Immature natural killer cell (primary cell): Measurements from ENCODE around the gene MLPH. TPM values are rescaled to one million over a fixed set of nuclear protein-coding genes. Genes with fewer than 3 reads are reported as not detected.
"Not testable (repeated sequence)": the region's sequence is repeated elsewhere in the genome, so short reads cannot be mapped to it uniquely, and the experiment has no call there.

Experiments
- DNase-seq, 3 donors: peaks; one replicate each; pipeline ENCODE4 v3.0.0; 2022; ENCODE audit warnings: mixed read lengths in 1 of 3
- H3K27ac Mint-ChIP-seq, 6 donors: one replicate each; pipeline ENCODE4 v1.8.0; 2020; ENCODE audit warnings: mixed read lengths in 6 of 6, mild to moderate bottlenecking in 5 of 6, inconsistent platforms in 4 of 6, moderate library complexity in 3 of 6
- H3K27me3 Mint-ChIP-seq, 3 donors: one replicate each; pipeline ENCODE4 v1.8.0; 2020 to 2021; ENCODE audit warnings: low read depth in 3 of 3, mild to moderate bottlenecking in 3 of 3, mixed read lengths in 3 of 3, moderate library complexity in 3 of 3, inconsistent platforms in 1 of 3
- H3K36me3 Mint-ChIP-seq, 3 donors: one replicate each; pipeline ENCODE4 v1.8.0; 2020; ENCODE audit warnings: mixed read lengths in 3 of 3, inconsistent platforms in 2 of 3, mild to moderate bottlenecking in 2 of 3
- H3K4me1 Mint-ChIP-seq, 2 donors: one replicate each; pipeline ENCODE4 v1.8.0; 2020; ENCODE audit warnings: inconsistent platforms in 2 of 2, mild to moderate bottlenecking in 2 of 2, mixed read lengths in 2 of 2, moderate library complexity in 1 of 2
- H3K4me3 Mint-ChIP-seq, 5 donors: one replicate each; pipeline ENCODE4 v1.8.0; 2020; ENCODE audit warnings: mild to moderate bottlenecking in 5 of 5, mixed read lengths in 5 of 5, inconsistent platforms in 3 of 5, moderate library complexity in 3 of 5
- H3K9me3 Mint-ChIP-seq, 6 donors: one replicate each; pipeline ENCODE4 v1.8.0; 2020; ENCODE audit warnings: mild to moderate bottlenecking in 6 of 6, mixed read lengths in 6 of 6, inconsistent platforms in 4 of 6, moderate library complexity in 3 of 6
- polyA plus RNA-seq, 3 donors: library from polyadenylated mRNA; unstranded; fragments of 300-500 nt; fragmentation: Illumina TruSeq; gene quantifications; one replicate each; pipeline ENCODE4 v1.2.3, GENCODE V29; 2021

Gene MLPH
- polyA plus RNA-seq, 3 donors from 2014 or later: not detected

GRCh38 chr2:237467447-237468179 lies 19.4 kb upstream of the MLPH start:
- no peak overlapping the region for H3K4me3 Mint-ChIP-seq
- H3K27me3 Mint-ChIP-seq: peaks cover 2 to 11% (median 2%) of the 10 kb centered on the region in 3 donors
- no peak overlapping the region for H3K27ac Mint-ChIP-seq
- H3K9me3 Mint-ChIP-seq: no peaks in the 10 kb centered on the region
- H3K36me3 Mint-ChIP-seq: no peaks in the 10 kb centered on the region
- H3K4me1 Mint-ChIP-seq: no peaks in the 10 kb centered on the region
- no peak for DNase-seq

DNA sequence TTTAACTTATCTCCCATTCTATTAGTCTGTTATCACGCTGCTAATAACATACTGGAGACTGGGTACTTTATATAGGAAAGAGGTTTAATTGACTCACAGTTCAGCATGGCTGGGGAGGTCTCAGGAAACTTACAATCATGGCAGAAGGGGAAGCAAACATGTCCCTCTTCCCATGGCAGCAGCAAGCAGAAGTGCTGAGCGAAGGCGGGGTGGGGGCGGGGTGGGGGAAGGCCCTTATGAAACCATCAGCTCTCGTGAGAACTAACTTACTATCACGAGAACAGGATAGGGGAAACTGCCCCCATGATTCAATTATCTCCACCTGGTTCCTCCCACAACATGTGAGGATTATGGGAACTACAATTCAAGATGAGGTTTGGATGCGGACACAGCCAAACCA lies 17.6 kb upstream of the MLPH start:
- H3K27me3 Mint-ChIP-seq, H3K27ac Mint-ChIP-seq, DNase-seq, H3K4me3 Mint-ChIP-seq, H3K4me1 Mint-ChIP-seq, H3K36me3 Mint-ChIP-seq, H3K9me3 Mint-ChIP-seq: not testable (repeated sequence)

DNA sequence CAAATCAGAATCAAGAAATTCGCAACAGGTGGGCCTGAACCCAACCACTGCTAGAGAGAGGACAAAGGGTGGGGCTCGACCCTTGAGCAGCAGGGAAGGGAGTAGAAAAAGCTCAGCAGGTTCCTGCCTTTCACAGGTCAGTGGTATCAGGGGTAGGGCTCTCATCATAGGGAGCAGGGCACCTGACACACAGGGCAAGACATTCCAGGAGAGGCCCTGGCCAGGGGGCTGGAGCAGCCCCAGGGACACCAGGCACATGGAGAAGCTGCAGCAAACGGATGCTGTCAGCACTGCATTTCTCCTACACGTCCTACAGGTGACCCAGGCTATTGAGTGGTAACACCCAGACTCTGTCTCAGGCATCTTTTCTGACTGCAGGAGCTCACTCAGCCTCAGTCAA lies 17.2 kb upstream of the MLPH start:
- Mint-ChIP-seq H3K27me3 (peaks cover 2 to 8% (median 2%) of the 10 kb centered on the region in 3 donors), H3K27ac (no peak overlapping the region), H3K4me3 (no peak overlapping the region), H3K36me3 (no peaks in the 10 kb centered on the region), H3K9me3 (no peaks in the 10 kb centered on the region), H3K4me1 (peaks cover 0 to 3% of the 10 kb centered on the region in 2 donors)
- no peak for DNase-seq

- no peak for DNase-seq
- no peak overlapping the region for H3K27ac Mint-ChIP-seq
- H3K4me1 Mint-ChIP-seq: peaks cover 3 to 6% of the 10 kb centered on the region in 2 donors
- H3K4me3 Mint-ChIP-seq: no peak overlapping the region
- no peaks in the 10 kb centered on the region for H3K9me3 Mint-ChIP-seq
- H3K36me3 Mint-ChIP-seq: no peaks in the 10 kb centered on the region
- H3K27me3 Mint-ChIP-seq: peaks cover 2 to 8% (median 2%) of the 10 kb centered on the region in 3 donors
Measured at GRCh38 chr2:237470914-237471313, 16.1 kb upstream of the MLPH start.

DNA sequence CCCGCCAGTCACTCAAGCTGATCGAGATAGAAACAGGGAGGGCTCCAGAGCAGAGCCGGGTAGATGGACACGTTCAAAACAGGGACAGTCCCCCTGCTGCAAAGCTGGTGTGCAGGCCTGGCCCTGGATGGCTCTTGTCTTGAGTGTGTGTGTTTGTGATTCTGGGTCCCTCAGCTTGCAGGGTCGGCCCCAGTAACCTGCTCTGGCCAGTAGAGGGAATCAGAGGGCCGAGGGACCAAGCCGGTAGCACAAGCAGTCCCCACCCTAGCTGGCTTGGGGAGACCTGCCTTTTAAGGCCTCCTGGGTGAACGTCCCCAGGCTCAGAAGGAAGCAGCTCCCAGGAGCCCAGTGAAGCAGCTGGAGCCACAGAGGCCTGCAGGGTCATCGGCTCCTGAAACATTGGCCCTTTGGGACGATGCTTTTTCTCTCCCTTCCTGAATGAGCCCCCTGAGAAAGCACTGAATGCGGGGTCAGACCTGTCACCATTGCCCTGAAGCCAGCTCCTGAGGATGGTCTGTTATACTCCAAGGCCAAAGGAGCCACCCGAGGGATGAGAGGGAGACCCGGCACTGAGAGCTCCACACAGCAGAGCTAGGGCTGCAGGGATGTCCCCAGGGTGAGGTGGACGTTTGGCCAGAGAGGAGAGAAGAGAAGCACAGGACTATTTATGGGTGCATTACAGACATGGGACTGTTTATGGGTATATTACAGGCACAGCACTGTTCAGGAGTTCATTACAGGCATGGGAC lies 15.4 kb upstream of the MLPH start:
- peaks cover 7 to 8% of the 10 kb centered on the region in 2 donors for H3K4me1 Mint-ChIP-seq
- DNase-seq: peak in 2 of 3 donors; percentile 7 to 29
- H3K27ac Mint-ChIP-seq: no peak overlapping the region

GRCh38 chr2:237472187-237472712 lies 14.8 kb upstream of the MLPH start:
- Mint-ChIP-seq H3K27me3 (peaks cover 0 to 5% (median 2%) of the 10 kb centered on the region in 3 donors), H3K4me3 (peak overlapping the region in 3 of 5 donors; percentile 8 to 27 (median 21)), H3K27ac (peak overlapping the region in 1 of 6 donors; percentile 15), H3K4me1 (peaks cover 7 to 8% of the 10 kb centered on the region in 2 donors), H3K9me3 (no peaks in the 10 kb centered on the region), H3K36me3 (no peaks in the 10 kb centered on the region)
- DNase-seq: no peak

More for the DNA sequence above, 15.4 kb upstream of the MLPH start:
- Mint-ChIP-seq H3K27me3 (peaks cover 2 to 7% (median 2%) of the 10 kb centered on the region in 3 donors), H3K36me3 (no peaks in the 10 kb centered on the region), H3K4me3 (no peak overlapping the region), H3K9me3 (no peaks in the 10 kb centered on the region)

- Mint-ChIP-seq H3K27ac (no peak overlapping the region), H3K4me3 (peak overlapping the region in 1 of 5 donors; percentile 50), H3K27me3 (peaks cover 0 to 5% (median 2%) of the 10 kb centered on the region in 3 donors), H3K36me3 (no peaks in the 10 kb centered on the region), H3K4me1 (peaks cover 7 to 8% of the 10 kb centered on the region in 2 donors), H3K9me3 (no peaks in the 10 kb centered on the region)
- DNase-seq: no peak
Measured at GRCh38 chr2:237472909-237473877, 13.9 kb upstream of the MLPH start.

DNA sequence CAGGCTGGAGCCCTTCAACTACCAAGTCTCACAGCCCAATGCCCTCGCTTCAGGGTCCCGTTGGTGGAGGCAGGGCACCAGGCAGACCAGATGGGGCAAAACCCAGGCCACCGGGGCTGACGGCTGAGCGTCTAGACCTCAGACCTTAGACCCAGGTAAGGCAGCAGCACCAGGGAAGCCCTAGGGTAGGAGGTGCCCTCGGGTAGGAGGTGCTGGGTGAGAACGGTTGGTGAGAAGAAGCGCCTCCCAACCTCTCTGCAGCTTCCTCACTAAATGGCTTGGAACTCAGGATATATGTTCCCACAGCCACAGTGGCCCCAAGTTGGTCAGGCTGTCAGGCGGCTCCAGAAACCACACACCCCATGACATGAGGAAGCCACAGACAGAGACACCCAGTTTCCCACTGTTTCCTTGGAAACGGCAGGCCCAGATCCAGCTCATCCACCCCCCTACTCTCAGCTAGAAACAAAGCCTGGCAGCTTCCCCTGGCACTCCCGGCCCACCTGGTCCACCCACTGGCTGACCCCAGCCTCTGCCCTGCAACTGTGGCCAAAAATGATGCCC lies 13.1 kb upstream of the MLPH start:
- no peaks in the 10 kb centered on the region for H3K9me3 Mint-ChIP-seq
- H3K4me3 Mint-ChIP-seq: peak overlapping the region; percentile 35 to 64 (median 50)
- H3K36me3 Mint-ChIP-seq: no peaks in the 10 kb centered on the region
- no peak for DNase-seq
- H3K27me3 Mint-ChIP-seq: peaks cover 0 to 5% (median 2%) of the 10 kb centered on the region in 3 donors
- H3K4me1 Mint-ChIP-seq: peaks cover 7 to 8% of the 10 kb centered on the region in 2 donors
- H3K27ac Mint-ChIP-seq: peak overlapping the region in 1 of 6 donors; percentile 6

DNA sequence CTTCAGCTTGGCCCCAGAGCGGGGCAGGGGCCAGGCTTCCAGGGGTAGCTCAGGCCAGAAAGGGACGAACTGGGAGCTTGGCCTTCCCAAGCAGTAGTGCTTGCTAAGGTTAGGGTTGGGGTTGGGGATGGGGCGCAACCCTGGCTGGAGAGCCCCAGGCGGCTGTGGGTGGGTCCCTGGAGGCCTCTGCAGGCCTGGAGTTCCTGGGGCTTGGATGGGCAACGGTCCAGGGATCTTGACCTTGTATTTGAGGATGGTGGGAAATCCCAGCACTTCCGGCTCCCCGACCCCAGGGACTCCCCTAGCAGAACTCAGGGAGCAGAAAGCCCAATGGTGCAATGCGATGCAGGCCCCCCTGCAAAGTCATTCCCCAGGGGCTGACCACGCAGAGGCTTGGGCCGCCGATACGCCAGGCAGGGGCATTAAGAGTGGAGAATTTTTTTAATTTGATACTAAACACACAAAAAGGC lies 12.6 kb upstream of the MLPH start:
- Mint-ChIP-seq H3K4me3 (peak overlapping the region; percentile 83 to 88 (median 86)), H3K36me3 (no peaks in the 10 kb centered on the region)
- DNase-seq: no peak

DNA sequence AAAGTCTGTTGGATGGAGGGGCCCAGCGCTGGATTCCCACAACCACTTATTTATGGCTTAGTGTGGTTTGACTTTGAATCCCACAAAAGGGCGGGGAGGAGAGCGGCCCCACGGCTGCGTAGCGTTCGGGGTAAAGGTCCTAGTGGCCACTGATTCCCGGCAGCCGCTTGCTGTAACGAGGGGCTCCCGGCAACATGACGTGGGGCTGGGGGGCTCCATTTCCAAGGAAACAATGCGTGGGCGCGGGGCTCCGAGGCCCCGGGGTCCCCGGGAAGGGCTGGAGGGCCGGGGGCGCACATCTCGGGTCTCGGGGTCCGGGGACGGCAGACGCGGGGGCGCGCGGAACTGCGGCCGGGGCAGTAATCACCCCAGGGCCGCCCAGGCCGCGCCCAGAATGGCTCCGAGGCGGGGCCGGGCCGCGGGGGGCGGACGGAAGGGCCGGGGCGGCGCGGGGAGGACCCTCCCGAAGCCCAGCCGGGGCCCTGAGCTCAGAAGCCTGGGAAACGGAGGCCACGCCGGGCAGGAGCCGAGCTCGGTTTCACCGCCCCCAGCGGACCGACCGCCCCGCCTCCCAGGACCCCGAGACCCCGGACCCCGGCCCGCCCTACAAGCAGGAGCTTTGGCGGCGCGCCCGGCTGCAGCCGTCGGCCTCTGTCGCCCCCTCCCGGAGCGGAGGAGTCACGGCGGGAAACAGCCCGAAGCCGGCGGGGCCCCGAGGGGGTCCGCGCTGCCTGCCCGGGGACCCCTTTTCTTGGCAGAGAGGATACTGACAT lies 11.9 kb upstream of the MLPH start:
- Mint-ChIP-seq H3K4me3 (peak overlapping the region; percentile 83 to 88 (median 86)), H3K27ac (peak overlapping the region; percentile 42 to 87 (median 69)), H3K9me3 (no peaks in the 10 kb centered on the region), H3K4me1 (peaks cover 7 to 8% of the 10 kb centered on the region in 2 donors), H3K36me3 (no peaks in the 10 kb centered on the region), H3K27me3 (peaks cover 0 to 3% (median 2%) of the 10 kb centered on the region in 3 donors)
- DNase-seq: peak; percentile 69 to 76 (median 76)

More for the DNA sequence above, 12.6 kb upstream of the MLPH start:
- peaks cover 0 to 2% (median 2%) of the 10 kb centered on the region in 3 donors for H3K27me3 Mint-ChIP-seq
- peak overlapping the region; percentile 42 to 87 (median 69) for H3K27ac Mint-ChIP-seq
- H3K4me1 Mint-ChIP-seq: peaks cover 7 to 8% of the 10 kb centered on the region in 2 donors
- no peaks in the 10 kb centered on the region for H3K9me3 Mint-ChIP-seq

GRCh38 chr2:237475704-237476141 lies 11.3 kb upstream of the MLPH start:
- Mint-ChIP-seq H3K36me3 (no peaks in the 10 kb centered on the region), H3K27me3 (peaks cover 0 to 3% (median 0%) of the 10 kb centered on the region in 3 donors), H3K4me3 (peak overlapping the region; percentile 66 to 83 (median 80)), H3K27ac (peak overlapping the region in 3 of 6 donors; percentile 67 to 70 (median 69)), H3K9me3 (no peaks in the 10 kb centered on the region), H3K4me1 (peaks cover 7 to 8% of the 10 kb centered on the region in 2 donors)
- DNase-seq: no peak

DNA sequence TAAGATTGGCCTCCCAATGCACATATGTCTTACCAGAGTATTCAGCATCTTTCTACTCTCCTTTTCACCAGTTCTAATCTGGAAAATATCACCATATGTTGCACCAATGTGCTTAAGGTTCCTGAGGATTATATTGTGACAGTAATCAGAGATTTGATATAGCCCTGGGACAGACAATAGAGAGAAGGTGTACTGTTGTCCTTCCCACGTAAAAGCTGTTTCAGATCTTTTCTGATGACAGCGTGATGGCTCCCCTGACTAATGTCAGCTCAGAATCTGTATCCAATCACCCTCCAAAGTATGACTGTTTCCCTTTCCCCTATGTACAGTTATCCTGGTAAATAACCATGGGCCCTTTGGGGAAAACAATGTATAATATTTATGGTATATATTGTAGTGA lies 9.0 kb upstream of the MLPH start:
- Mint-ChIP-seq H3K36me3 (no peaks in the 10 kb centered on the region), H3K4me3 (no peak overlapping the region), H3K4me1 (peaks cover 7 to 8% of the 10 kb centered on the region in 2 donors), H3K9me3 (peaks cover 0 to 2% (median 0%) of the 10 kb centered on the region in 6 donors), H3K27me3 (peaks cover 6 to 11% (median 6%) of the 10 kb centered on the region in 3 donors), H3K27ac (no peak overlapping the region)
- DNase-seq: no peak
